Central memory CD8-positive, alpha-beta T cell (primary cell): ENCODE data around the gene MAP3K7.

Experiments used
- ATAC-seq: fragments of 150-1000 bp; cut with Tn5 transposase; replicated peaks from 2 replicates; pipeline ENCODE4 v1.10.0; 2022; ENCODE audit warnings: mild to moderate bottlenecking, moderate FRiP score, moderate number of reproducible peaks; ENCODE audit not compliant: poor library complexity, severe bottlenecking; ENCODE audit errors: extremely low read depth
- DNase-seq, 2 donors: peaks; one replicate each; pipeline ENCODE4 v3.0.0; 2021; ENCODE audit warnings: low spot score in 2 of 2
- H3K27ac Mint-ChIP-seq: one replicate; pipeline ENCODE4 v1.8.0; 2022; ENCODE audit warnings: low read depth, mild to moderate bottlenecking, moderate library complexity, mixed read lengths
- H3K27me3 Mint-ChIP-seq: one replicate; pipeline ENCODE4 v1.8.0; 2022; ENCODE audit warnings: mixed read lengths
- H3K36me3 Mint-ChIP-seq: one replicate; pipeline ENCODE4 v1.8.0; 2022; ENCODE audit warnings: mild to moderate bottlenecking, moderate library complexity, mixed read lengths; ENCODE audit not compliant: insufficient read depth
- H3K4me1 Mint-ChIP-seq: one replicate; pipeline ENCODE4 v1.8.0; 2022; ENCODE audit warnings: mixed read lengths
- H3K4me3 Mint-ChIP-seq: one replicate; pipeline ENCODE4 v1.8.0; 2022; ENCODE audit warnings: mild to moderate bottlenecking, moderate library complexity, mixed read lengths
- H3K9me3 Mint-ChIP-seq: one replicate; pipeline ENCODE4 v1.8.0; 2022; ENCODE audit warnings: mixed read lengths

The MAP3K7 gene

DNA sequence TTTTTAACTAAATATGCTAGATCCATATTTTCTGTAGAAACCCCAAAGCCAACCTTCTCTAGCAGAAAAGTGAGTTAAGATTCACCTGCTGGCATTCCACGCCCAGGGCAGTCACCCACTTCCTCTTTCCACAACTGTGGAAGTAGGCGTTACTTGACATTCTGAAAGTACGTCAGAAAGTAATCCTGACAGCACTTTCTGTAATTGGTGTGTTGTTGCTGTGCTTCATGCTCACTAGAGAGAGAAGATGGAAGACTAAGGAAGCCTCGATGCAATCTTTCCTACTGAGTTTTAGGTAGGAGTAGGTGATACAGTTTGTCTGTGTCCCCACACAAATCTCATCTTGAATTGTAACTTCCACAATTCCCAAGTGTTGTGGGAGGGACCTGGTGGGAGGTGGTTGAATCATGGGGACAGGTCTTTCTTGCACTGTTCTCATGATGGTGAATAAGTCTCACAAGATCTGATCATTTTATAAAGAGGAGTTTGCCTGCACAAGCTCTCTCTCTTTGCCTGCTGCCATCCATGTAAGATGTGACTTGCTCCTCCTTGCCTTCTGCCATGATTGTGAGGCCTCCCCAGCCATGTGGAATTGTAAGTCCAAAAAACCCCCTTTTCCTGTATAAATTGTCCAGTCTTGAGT lies 101.1 kb downstream of the MAP3K7 start:
- Mint-ChIP-seq H3K4me1 (no peaks in the 10 kb centered on the region), H3K9me3 (no peaks in the 10 kb centered on the region), H3K36me3 (peaks cover 2% of the 10 kb centered on the region), H3K4me3 (no peak overlapping the region), H3K27me3 (no peaks in the 10 kb centered on the region), H3K27ac (no peak overlapping the region)
- ATAC-seq (no peak), DNase-seq (no peak)

DNA sequence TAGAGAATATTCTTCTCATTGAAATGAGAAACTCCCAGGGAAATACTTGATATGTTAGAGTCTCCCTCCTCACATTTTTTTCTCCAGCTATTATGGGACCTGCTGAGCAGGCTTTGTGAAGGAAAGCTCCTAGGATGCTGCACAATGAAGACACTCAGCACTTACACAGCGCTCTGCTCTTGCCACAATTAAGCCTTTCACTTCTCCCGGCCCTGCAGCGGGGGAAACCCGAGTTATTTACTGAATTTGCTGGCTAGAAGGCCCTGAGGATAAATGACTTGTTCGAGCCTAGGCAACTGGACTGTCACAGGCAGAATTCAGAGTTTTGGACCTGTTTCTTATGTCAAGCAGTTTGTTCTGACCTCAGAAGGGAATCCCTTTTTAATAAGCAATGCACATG lies 102.0 kb downstream of the MAP3K7 start:
- ATAC-seq (no peak), DNase-seq (no peak)
- Mint-ChIP-seq H3K27ac (no peak overlapping the region), H3K36me3 (peaks cover 2% of the 10 kb centered on the region), H3K27me3 (no peaks in the 10 kb centered on the region), H3K4me3 (no peak overlapping the region), H3K9me3 (no peaks in the 10 kb centered on the region), H3K4me1 (no peaks in the 10 kb centered on the region)

DNA sequence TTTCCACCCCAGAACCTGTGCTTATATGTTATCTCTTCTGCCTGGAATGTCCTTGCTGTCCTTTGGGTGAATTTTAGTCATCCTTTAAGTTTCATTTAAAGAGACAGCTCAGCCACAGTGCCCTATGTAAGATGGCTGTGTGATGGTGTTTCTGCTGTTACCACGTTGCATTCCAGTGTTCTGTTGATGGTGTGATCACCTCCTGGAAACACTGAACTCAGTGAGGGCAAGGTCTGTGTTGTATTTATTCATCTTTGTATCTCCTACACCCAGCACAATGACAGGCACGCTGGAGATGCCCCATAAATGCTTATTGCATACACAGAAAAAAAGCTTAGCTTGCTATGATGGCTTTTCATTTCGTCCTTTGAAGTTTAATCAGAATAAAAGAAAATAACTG lies 102.5 kb downstream of the MAP3K7 start:
- Mint-ChIP-seq H3K9me3 (no peaks in the 10 kb centered on the region), H3K27ac (no peak overlapping the region), H3K27me3 (no peaks in the 10 kb centered on the region), H3K4me3 (no peak overlapping the region), H3K4me1 (peaks cover under 1% of the 10 kb centered on the region), H3K36me3 (peaks cover 2% of the 10 kb centered on the region)
- no peak for DNase-seq
- no peak for ATAC-seq

DNA sequence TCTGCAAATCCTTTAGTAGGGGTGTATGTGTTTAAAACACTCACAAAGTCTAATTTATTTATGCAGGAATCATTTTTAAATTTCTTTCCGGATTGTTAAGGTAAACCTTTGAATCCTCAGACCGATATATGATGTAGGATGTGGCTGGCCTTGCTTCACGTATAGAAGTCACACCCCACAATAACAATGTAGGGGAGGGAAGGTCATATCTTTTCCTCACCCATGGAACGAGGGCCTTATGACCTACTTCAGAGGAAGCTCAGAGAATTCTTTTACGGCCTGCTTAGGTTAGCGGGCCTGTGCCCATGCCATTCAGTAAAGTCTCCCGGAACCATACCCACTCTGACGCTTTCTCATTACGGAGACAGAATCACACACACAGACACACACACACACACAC lies 102.9 kb downstream of the MAP3K7 start:
- Mint-ChIP-seq H3K4me3 (no peak overlapping the region), H3K27ac (no peak overlapping the region)

DNA sequence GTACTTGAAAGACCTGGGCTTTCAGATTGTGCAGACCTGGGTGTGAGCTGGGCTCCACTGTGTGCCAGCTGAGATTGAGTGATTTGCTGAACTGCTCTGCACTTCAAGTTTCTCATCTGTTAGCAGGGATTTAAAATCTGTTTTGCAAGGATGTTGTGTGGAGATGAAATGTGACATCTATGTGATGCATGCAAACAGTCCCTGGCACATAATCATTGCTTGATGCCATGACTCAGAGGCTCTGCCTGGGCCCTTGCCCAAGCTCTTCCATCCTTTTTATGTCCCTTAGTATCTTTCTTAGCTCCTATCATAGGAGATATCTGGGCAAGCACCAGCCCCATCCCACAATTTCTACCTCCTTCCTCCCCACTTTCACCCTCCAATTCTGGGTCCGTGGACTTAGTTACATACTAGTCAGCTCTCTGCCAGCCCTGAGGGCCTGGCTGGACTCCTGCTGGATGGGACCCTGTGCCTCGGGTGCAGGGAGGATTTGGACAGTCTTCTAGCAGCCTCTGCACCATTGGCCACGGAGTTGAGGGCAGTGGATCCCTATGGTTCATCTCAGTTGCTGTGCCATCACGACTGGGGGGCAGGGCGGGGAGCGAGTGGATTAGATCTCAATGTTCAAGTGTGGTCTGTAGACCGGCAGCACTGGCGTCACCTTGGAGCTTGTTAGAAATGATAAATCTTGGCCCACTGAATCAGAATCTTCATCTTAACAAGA lies 103.6 kb downstream of the MAP3K7 start:
- Mint-ChIP-seq H3K4me1 (peaks cover 8% of the 10 kb centered on the region), H3K36me3 (peaks cover 5% of the 10 kb centered on the region), H3K27me3 (no peaks in the 10 kb centered on the region), H3K27ac (no peak overlapping the region), H3K9me3 (no peaks in the 10 kb centered on the region), H3K4me3 (no peak overlapping the region)
- DNase-seq (no peak), ATAC-seq (no peak)

More for the DNA sequence above, 102.9 kb downstream of the MAP3K7 start:
- H3K27me3 Mint-ChIP-seq: no peaks in the 10 kb centered on the region
- no peaks in the 10 kb centered on the region for H3K9me3 Mint-ChIP-seq
- H3K4me1 Mint-ChIP-seq: peaks cover 5% of the 10 kb centered on the region
- ATAC-seq: no peak
- H3K36me3 Mint-ChIP-seq: peaks cover 5% of the 10 kb centered on the region
- DNase-seq: no peak

DNA sequence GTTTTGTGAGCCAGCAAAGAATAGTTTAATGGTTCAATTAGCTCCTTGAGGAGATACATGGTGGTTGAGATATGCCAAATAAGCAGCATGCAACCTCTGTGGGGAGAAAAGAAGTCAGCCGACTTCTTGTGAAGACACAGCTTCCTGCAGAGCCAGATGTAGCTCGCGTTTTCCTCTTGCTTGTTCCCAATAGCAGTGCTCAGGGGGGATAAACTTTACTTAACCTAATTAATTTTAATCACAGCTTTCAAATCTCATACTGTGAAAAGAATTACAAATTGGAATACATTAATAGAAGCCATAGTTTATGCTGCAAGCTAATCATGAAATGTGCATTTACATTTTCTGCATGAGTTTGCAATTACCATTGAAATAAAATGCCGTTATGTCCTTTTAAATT lies 106.2 kb downstream of the MAP3K7 start:
- no peaks in the 10 kb centered on the region for H3K9me3 Mint-ChIP-seq
- no peak for DNase-seq
- no peak for ATAC-seq
- peaks cover 8% of the 10 kb centered on the region for H3K4me1 Mint-ChIP-seq
- H3K27me3 Mint-ChIP-seq: no peaks in the 10 kb centered on the region
- H3K36me3 Mint-ChIP-seq: peaks cover 5% of the 10 kb centered on the region
- H3K27ac Mint-ChIP-seq: no peak overlapping the region
- no peak overlapping the region for H3K4me3 Mint-ChIP-seq

DNA sequence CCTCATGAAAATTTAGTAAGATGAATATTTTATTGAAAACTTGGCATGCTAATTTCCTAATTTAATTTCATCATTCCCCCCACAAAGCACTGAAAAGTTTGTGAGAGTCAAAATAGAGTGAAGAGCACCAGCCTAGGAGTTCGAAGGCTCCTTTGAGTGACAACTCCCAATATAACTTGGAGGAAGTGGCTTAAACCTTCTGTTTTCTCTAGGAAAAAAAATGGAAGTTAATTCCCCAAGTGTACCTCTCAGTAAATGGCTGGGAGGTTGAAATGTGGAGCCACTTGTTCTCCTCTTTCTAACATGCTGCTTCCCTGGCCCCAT lies 107.3 kb downstream of the MAP3K7 start:
- Mint-ChIP-seq H3K4me1 (peaks cover 14% of the 10 kb centered on the region), H3K36me3 (peaks cover 6% of the 10 kb centered on the region), H3K27ac (peak overlapping the region; percentile 22), H3K27me3 (no peaks in the 10 kb centered on the region), H3K4me3 (no peak overlapping the region), H3K9me3 (no peaks in the 10 kb centered on the region)
- ATAC-seq: no peak
- no peak for DNase-seq

DNA sequence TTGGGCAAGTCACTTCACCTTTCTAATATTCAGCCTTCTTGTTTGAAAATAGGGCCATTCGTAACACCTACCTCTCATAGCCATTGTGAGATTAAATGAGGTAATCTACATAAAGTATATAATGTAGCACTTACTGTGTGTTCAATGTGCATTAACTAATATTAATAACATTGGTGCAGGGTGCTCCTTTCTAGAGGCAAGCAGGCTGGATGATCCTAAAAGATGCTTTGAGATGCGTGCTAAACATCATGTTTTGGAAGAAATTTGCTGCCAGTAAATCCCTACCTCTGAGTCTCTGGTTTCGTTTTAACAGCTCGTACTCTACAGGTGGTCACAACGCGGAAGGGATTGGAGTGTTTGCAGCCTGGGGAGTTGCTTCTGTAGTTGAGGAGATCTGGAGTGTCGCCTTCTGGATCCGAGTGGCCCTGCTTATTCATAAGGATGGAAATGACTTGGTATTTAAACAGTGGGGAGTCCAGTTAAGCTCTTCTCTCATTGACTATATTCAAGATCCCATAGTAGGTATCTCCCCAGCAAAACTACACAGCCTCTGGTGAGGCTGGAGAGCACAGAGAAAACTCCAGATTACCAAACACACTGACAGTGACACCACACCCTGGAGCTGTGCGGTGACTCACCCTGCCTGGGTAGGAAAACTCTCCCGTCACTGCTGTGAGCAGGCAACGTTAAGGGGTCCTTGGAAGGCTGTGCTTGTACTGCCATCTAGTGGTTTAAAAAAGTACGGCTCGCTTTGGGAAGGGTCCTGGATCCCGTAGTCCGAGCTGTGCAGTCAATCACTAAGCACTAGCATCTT lies 107.9 kb downstream of the MAP3K7 start:
- Mint-ChIP-seq H3K9me3 (no peaks in the 10 kb centered on the region), H3K4me3 (peak overlapping the region; percentile 41), H3K27ac (peak overlapping the region; percentile 22), H3K4me1 (peaks cover 18% of the 10 kb centered on the region), H3K36me3 (peaks cover 6% of the 10 kb centered on the region), H3K27me3 (no peaks in the 10 kb centered on the region)
- ATAC-seq: peak; percentile 98
- peak; percentile 65 to 74 for DNase-seq

DNA sequence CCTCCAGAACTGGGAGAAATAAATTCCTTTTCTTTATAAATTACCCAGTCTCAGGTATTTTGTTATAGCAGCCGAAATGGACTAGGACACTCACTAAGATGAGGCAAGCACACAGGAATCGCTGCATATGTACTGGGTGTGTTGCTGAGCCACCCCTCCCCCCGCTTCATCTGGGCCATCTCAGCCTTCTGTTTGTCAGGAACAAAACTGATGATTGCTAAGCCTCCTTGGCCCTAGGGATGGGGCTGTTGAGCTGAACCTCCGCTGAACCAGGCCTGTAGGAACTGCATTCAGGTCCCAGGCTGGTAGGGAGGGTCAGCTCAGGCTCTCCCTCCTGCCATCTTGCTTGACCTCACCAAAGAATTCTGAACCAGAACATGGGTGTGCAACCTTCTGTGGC lies 108.6 kb downstream of the MAP3K7 start:
- H3K4me3 Mint-ChIP-seq: no peak overlapping the region
- peaks cover 25% of the 10 kb centered on the region for H3K4me1 Mint-ChIP-seq
- no peaks in the 10 kb centered on the region for H3K27me3 Mint-ChIP-seq
- DNase-seq (no peak), ATAC-seq (no peak)
- H3K27ac Mint-ChIP-seq: no peak overlapping the region
- no peaks in the 10 kb centered on the region for H3K9me3 Mint-ChIP-seq
- peaks cover 4% of the 10 kb centered on the region for H3K36me3 Mint-ChIP-seq

DNA sequence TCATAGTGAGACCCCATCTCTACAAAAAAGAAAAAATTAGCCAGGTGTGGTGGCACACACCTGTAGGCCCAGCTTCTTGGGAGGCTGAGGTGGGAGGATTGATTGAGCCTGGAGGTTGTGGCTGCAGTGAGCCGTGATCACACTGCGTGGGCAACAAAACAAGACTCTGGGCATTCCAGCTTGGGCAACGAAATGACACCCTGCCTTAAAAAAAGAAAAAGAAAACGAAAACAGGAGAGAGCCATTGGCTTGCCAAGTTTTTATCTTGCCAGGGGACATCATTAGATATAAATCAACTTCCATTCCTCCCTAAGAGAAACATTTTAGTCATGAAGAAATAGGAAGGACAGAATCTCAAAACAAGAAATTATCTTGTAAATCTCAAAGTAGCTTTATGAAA lies 109.5 kb downstream of the MAP3K7 start:
- no peak for DNase-seq
- Mint-ChIP-seq H3K4me1 (peaks cover 34% of the 10 kb centered on the region), H3K9me3 (no peaks in the 10 kb centered on the region), H3K4me3 (no peak overlapping the region), H3K27me3 (no peaks in the 10 kb centered on the region), H3K27ac (no peak overlapping the region), H3K36me3 (peaks cover 4% of the 10 kb centered on the region)
- ATAC-seq: no peak

DNA sequence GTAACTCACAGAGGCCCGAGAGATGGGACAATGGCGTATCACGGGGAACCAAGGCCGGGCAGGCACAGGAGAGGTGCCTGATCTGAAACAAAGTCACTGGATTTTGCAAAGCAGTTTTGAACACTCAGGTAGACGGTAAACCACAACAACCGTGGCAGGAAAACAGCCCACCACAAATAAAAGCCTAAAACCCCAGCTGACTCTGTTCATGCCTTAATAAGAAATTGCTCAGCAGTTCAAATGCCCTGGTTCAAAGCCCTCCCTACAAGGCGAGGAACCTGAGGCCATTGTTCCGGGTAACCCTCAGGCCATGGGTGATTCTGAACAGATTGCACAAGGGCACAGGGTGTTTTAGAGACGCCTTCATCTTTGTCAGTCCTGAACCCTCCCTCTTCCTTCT lies 114.2 kb downstream of the MAP3K7 start:
- H3K36me3 Mint-ChIP-seq: peaks cover 2% of the 10 kb centered on the region
- no peaks in the 10 kb centered on the region for H3K27me3 Mint-ChIP-seq
- ATAC-seq (peak; percentile 41), DNase-seq (no peak)
- peak overlapping the region; percentile 52 for H3K4me3 Mint-ChIP-seq
- peak overlapping the region; percentile 61 for H3K27ac Mint-ChIP-seq
- peaks cover 35% of the 10 kb centered on the region for H3K4me1 Mint-ChIP-seq
- no peaks in the 10 kb centered on the region for H3K9me3 Mint-ChIP-seq

DNA sequence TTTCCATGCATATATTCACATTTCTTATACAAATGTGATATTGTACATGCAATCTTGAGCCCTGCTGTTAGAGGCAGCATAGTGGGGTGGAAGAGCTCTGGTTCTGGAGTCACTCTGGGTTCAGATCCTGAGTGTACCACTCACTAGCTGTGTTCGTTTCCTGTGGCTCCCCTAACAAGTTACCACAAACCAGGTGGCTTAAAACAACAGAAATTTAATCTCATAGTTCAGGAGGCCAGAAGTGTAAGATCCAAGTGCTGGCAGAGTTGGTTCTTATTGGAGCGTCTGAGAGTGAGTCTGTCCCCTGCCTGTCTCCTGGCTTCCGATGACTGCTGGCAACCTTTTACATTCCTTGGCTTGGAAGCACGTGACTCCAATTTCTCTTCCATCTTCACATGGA lies 115.6 kb downstream of the MAP3K7 start:
- ATAC-seq (no peak), DNase-seq (no peak)
- Mint-ChIP-seq H3K27ac (no peak overlapping the region), H3K36me3 (peaks cover 2% of the 10 kb centered on the region), H3K4me1 (peaks cover 35% of the 10 kb centered on the region), H3K4me3 (no peak overlapping the region), H3K27me3 (no peaks in the 10 kb centered on the region), H3K9me3 (no peaks in the 10 kb centered on the region)

DNA sequence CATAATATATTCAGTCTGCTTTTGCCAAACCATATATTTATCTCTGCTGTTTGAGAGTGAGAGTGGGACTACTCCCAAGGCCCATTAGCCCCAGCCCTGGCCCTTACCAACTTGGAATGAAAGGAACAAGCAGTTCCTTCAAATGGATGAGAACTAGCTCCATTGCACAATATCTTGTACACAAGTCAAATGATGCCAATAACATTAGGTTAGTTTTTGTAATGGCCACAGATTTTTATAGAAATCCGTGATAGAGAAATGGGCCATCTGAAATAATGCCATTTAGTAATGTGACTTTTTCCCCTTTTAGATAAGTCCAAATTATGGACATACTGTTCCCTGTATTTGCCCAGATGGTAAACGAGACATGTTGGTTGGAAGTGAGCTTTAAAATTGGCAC lies 117.0 kb downstream of the MAP3K7 start:
- ATAC-seq: no peak
- H3K9me3 Mint-ChIP-seq: no peaks in the 10 kb centered on the region
- no peak overlapping the region for H3K4me3 Mint-ChIP-seq
- H3K27me3 Mint-ChIP-seq: no peaks in the 10 kb centered on the region
- peaks cover 33% of the 10 kb centered on the region for H3K4me1 Mint-ChIP-seq
- no peak for DNase-seq
- H3K27ac Mint-ChIP-seq: no peak overlapping the region
- no peaks in the 10 kb centered on the region for H3K36me3 Mint-ChIP-seq
